ENCODE measurements around the gene PFKFB3.

- TF ChIP-seq GATA2 (IDR thresholded peaks at IDR 0.05; ENCODE audit: low read depth, low read length) (no peak), GATA3 (IDR thresholded peaks at IDR 0.05; ENCODE audit: low read depth, low read length) (no peak)
Observed at GRCh38 chr10:6214612-6215011, 11.9 kb downstream of the PFKFB3 start.
